ENCODE results near the gene MLXIP. TPM values are rescaled to one million over a fixed set of nuclear protein-coding genes. Genes with fewer than 3 reads are reported as not detected.

Gene MLXIP
- total RNA-seq, 1 experiment from 2014 or later: 32.4 TPM

DNA sequence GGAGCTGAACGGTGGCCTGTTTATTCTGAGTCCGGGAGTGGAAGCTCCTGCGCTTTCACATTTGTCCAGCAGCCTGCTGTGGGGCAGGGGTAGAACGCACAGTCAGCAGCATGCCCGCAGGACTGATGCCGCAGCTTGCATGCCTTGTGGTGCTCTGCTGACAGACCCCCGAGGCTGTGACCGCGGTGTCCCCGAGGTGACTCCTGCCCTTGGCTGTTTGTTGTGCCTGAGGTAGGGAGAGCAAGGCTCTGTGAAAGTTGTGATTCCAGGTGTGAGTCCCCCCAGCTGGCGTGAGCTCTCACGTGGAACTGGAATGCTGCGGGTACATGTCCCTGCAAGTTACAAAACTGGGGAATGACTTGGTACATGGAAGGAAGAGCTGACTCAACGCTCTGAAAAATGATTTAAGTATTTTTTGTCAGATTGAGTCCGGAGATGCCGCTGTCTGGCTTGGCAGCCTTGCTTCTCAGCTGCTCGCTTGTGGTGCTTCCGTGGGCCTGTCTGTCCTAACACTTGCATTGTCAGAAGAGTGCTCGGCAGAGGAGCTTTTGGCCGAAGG, 18.1 kb downstream of the MLXIP start:
- Histone ChIP-seq H3K18ac (ENCODE audit: insufficient read length, low read depth, low read length) (no peak overlapping the region), H3K9ac (ENCODE audit: extremely low read depth, insufficient read length, low read length) (no peak overlapping the region), H3K23me2 (ENCODE audit: insufficient read length, low read depth, low read length, poor library complexity, severe bottlenecking) (peaks cover 3% of the 10 kb centered on the region), H2AFZ (ENCODE audit: low read length) (no peak overlapping the region), H2BK20ac (ENCODE audit: low read depth, low read length, poor library complexity, severe bottlenecking) (no peak overlapping the region), H4K5ac (ENCODE audit: insufficient read length, low read depth, low read length) (no peak overlapping the region), H3K56ac (ENCODE audit: insufficient read length, low read depth, low read length) (no peak overlapping the region), H2AK5ac (ENCODE audit: insufficient read length, low read length) (no peak overlapping the region), H3K27me3 (ENCODE audit: insufficient read depth, low read length) (no peaks in the 10 kb centered on the region), H2BK120ac (ENCODE audit: low read depth, low read length, poor library complexity, severe bottlenecking) (no peak overlapping the region), H4K20me1 (ENCODE audit: control insufficient read depth, insufficient read depth, insufficient read length) (peaks cover 2% of the 10 kb centered on the region), H3T11ph (ENCODE audit: low read length) (no peak overlapping the region), H3K27ac (ENCODE audit: insufficient read length, low read depth, low read length) (no peak overlapping the region), H4K91ac (ENCODE audit: insufficient read length, low read depth, low read length) (no peak overlapping the region), H4K8ac (replicated peaks; ENCODE audit: insufficient read length, low read depth, low read length) (no peak overlapping the region), H3K23ac (ENCODE audit: insufficient read length, low read depth, low read length) (no peak overlapping the region), H3K79me2 (ENCODE audit: insufficient read depth, low read length) (peaks cover 2% of the 10 kb centered on the region; the same call in 1 of the 2 replicates), H3K79me1 (ENCODE audit: insufficient read depth, low read depth, low read length, poor library complexity, severe bottlenecking) (no peaks in the 10 kb centered on the region), H2BK12ac (ENCODE audit: insufficient read length, low read depth, low read length) (no peak overlapping the region), H2BK15ac (ENCODE audit: low read depth, low read length) (no peak overlapping the region), H3K9me3 (ENCODE audit: control insufficient read depth, low read depth, low read length) (no peaks in the 10 kb centered on the region), H2BK5ac (ENCODE audit: insufficient read length, low read length) (no peak overlapping the region), H3K4me2 (ENCODE audit: insufficient read depth, insufficient read length, low read length) (no peak overlapping the region), H3K4me1 (ENCODE audit: insufficient read depth, low read length) (peaks cover 3% of the 10 kb centered on the region; the same call in 1 of the 2 replicates), H3K14ac (ENCODE audit: insufficient read depth, low read length) (no peak overlapping the region), H3K4ac (ENCODE audit: low read depth, low read length) (no peak overlapping the region)
- H3K27me3 Mint-ChIP-seq (ENCODE audit: low read depth): no peaks in the 10 kb centered on the region
- no peak for DNase-seq
- WGBS (ENCODE audit: extremely low coverage, insufficient read length, low lambda C conversion rate): no CpG with 5 or more reads among the region's 20 CpGs
- H3K27ac Mint-ChIP-seq: peak overlapping the region; percentile 11 to 91 (median 53); a peak in 3 of 7 replicates
- peaks cover 0 to under 1% of the 10 kb centered on the region in 2 experiments; a peak in 1 of 5 replicates for H3K9me3 Mint-ChIP-seq
- TF ChIP-seq, protein P1, sequence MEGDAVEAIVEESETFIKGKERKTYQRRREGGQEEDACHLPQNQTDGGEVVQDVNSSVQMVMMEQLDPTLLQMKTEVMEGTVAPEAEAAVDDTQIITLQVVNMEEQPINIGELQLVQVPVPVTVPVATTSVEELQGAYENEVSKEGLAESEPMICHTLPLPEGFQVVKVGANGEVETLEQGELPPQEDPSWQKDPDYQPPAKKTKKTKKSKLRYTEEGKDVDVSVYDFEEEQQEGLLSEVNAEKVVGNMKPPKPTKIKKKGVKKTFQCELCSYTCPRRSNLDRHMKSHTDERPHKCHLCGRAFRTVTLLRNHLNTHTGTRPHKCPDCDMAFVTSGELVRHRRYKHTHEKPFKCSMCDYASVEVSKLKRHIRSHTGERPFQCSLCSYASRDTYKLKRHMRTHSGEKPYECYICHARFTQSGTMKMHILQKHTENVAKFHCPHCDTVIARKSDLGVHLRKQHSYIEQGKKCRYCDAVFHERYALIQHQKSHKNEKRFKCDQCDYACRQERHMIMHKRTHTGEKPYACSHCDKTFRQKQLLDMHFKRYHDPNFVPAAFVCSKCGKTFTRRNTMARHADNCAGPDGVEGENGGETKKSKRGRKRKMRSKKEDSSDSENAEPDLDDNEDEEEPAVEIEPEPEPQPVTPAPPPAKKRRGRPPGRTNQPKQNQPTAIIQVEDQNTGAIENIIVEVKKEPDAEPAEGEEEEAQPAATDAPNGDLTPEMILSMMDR (conservative IDR thresholded peaks at IDR 0.05): no peak
- no peak overlapping the region for H3K4me3 Mint-ChIP-seq
- peaks cover 16 to 20% of the 10 kb centered on the region in 2 experiments for H3K4me1 Mint-ChIP-seq
- H3K36me3 Mint-ChIP-seq (ENCODE audit: insufficient read depth in 1 of 3, low read depth in 3 of 3): peaks cover under 1 to 3% (median under 1%) of the 10 kb centered on the region in 3 experiments; a peak in 2 of 7 replicates

Data from H9 (cell line).